Measurements from ENCODE around the gene CTCF. TPM values are rescaled to one million over a fixed set of nuclear protein-coding genes. Genes with fewer than 3 reads are reported as not detected.

The CTCF gene
- total and polyA plus RNA-seq, 10 donors: 24.4 to 67.7 (median 48.6) TPM

DNA sequence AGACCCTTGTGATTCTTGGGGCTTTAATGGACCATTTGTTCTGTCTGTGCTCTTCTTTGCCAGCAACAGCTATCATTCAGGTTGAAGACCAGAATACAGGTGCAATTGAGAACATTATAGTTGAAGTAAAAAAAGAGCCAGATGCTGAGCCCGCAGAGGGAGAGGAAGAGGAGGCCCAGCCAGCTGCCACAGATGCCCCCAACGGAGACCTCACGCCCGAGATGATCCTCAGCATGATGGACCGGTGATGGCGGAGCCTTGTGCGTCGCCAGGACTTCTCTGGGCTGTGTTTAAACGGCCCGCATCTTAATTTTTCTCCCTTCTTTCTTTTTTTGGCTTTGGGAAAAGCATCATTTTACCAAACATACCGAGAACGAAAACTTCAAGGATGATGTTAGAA, 75.3 kb downstream of the CTCF start:
- TF ChIP-seq, protein P1, sequence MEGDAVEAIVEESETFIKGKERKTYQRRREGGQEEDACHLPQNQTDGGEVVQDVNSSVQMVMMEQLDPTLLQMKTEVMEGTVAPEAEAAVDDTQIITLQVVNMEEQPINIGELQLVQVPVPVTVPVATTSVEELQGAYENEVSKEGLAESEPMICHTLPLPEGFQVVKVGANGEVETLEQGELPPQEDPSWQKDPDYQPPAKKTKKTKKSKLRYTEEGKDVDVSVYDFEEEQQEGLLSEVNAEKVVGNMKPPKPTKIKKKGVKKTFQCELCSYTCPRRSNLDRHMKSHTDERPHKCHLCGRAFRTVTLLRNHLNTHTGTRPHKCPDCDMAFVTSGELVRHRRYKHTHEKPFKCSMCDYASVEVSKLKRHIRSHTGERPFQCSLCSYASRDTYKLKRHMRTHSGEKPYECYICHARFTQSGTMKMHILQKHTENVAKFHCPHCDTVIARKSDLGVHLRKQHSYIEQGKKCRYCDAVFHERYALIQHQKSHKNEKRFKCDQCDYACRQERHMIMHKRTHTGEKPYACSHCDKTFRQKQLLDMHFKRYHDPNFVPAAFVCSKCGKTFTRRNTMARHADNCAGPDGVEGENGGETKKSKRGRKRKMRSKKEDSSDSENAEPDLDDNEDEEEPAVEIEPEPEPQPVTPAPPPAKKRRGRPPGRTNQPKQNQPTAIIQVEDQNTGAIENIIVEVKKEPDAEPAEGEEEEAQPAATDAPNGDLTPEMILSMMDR (IDR thresholded peaks at IDR 0.05 in 8 of 11, conservative IDR thresholded peaks at IDR 0.05 in 3 of 11): no peak
- TF ChIP-seq POLR2AphosphoS5 (IDR thresholded peaks at IDR 0.05) (no peak), POLR2A (IDR thresholded peaks at IDR 0.05) (no peak)
- WGBS, 5 donors: 94 to 97% (median 95%) methylated on average over 12 of the region's 12 CpGs
- no peak for DNase-seq
- H3K4me3 ChIP-seq: no peak overlapping the region
- H3K27ac ChIP-seq: no peak overlapping the region
- intact Hi-C loops (cut with DNase I; ENCODE audit: low total_unique reads): no loop called here
- H3K9me3 ChIP-seq: no peaks in the 10 kb centered on the region
- H3K27me3 ChIP-seq (replicated peaks in 1 of 7): no peaks in the 10 kb centered on the region
- H3K36me3 ChIP-seq: peaks cover 0 to 80% (median 69%) of the 10 kb centered on the region in 6 donors
- H3K4me1 ChIP-seq: no peaks in the 10 kb centered on the region

DNA sequence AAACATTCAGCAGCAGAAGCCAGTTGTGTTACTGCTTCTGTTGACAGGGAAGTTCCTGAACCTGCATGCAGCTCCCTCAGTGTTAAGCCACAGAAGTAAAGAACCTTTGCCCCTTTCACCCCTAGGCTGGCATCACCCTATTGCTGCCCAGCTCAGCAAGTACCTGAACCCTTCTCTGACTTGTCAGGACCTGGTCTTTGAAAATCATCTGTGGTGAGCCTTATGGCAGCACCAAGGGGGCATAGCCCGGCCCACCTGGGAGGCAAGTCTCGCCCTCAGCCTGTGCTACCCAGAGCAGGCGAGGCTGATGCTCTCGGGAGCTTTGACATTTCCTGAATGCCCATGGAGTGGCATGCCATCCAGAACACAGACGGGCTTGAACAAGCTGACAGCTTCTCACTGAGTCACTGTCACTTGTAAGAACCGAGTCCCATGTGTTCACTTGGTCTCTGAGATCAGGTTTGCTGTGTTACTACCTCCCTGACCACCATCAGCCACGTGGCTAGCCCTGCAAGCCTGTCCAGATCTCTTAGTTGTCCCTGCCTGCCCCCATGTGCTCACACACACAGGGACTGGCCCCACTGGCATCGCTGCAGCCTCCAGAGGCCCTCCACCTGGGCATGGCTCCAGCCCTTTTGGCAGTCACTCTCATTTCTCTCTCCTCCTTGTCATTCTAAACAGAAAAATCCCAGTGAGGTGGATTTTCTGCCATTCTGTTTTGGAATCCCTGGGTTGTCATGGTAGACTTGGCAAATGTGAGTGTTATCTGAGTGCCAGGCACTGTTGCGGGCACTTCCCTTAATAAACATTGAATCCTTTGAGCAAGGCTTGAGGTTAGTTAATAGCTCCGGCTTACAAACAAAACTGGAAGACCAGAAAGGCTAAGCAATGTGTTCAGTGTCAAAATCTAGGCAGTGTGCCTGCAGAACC, 79.7 kb downstream of the CTCF start:
- H3K36me3 ChIP-seq: peaks cover 0 to 48% (median 30%) of the 10 kb centered on the region in 6 donors
- no peaks in the 10 kb centered on the region for H3K9me3 ChIP-seq
- H3K4me1 ChIP-seq: peaks cover 8 to 33% (median 25%) of the 10 kb centered on the region in 6 donors
- no peak overlapping the region for H3K4me3 ChIP-seq
- TF ChIP-seq, protein P1 (IDR thresholded peaks at IDR 0.05 in 8 of 11, conservative IDR thresholded peaks at IDR 0.05 in 3 of 11): no peak
- TF ChIP-seq POLR2A (IDR thresholded peaks at IDR 0.05) (no peak), POLR2AphosphoS5 (IDR thresholded peaks at IDR 0.05) (peak in 1 of 3 donors; percentile 13)
- no peak for DNase-seq
- peaks cover 0 to 23% (median 4%) of the 10 kb centered on the region in 7 donors for H3K27me3 ChIP-seq (replicated peaks in 1 of 7)
- intact Hi-C loops (cut with DNase I; ENCODE audit: low total_unique reads): loop anchor here (5.0 kb wide), 1 partner anchor 95 kb away; no protein-coding TSS in a partner anchor
- H3K27ac ChIP-seq: no peak overlapping the region
- 69 to 90% (median 81%) methylated on average over 4 to 10 of the region's 10 CpGs for WGBS, 5 donors

- DNase-seq: no peak
- H3K27ac ChIP-seq: no peak overlapping the region
- intact Hi-C loops (cut with DNase I; ENCODE audit: low total_unique reads): loop anchor here (5.0 kb wide), 1 partner anchor 97 kb away; no protein-coding TSS in a partner anchor
Measured at GRCh38 chr16:67644038-67644437, 81.7 kb downstream of the CTCF start.

More at GRCh38 chr16:67644038-67644437, 81.7 kb downstream of the CTCF start:
- H3K36me3 ChIP-seq: peaks cover 0 to 48% (median 24%) of the 10 kb centered on the region in 6 donors
- H3K4me1 ChIP-seq: peaks cover 8 to 50% (median 25%) of the 10 kb centered on the region in 6 donors
- no peaks in the 10 kb centered on the region for H3K9me3 ChIP-seq
- TF ChIP-seq POLR2AphosphoS5 (IDR thresholded peaks at IDR 0.05) (no peak), POLR2A (IDR thresholded peaks at IDR 0.05) (no peak)
- TF ChIP-seq, protein P1 (IDR thresholded peaks at IDR 0.05 in 8 of 11, conservative IDR thresholded peaks at IDR 0.05 in 3 of 11): no peak
- H3K4me3 ChIP-seq: no peak overlapping the region
- H3K27me3 ChIP-seq (replicated peaks in 1 of 7): peaks cover 0 to 43% (median 6%) of the 10 kb centered on the region in 7 donors
- 82 to 96% (median 90%) methylated on average over 9 of the region's 9 CpGs for WGBS, 5 donors

All from spleen (tissue), 11 donors.